Mucosa of descending colon (tissue), 3 donors: ENCODE results near the gene FLACC1. TPM values are rescaled to one million over a fixed set of nuclear protein-coding genes. Genes with fewer than 3 reads are reported as not detected.
A peak's percentile ranks its signal among the peaks of the same experiment; 100 is the strongest.

ENCODE experiments used
- ATAC-seq: fragments of 200-7000 bp; cut with Tn5 transposase; one replicate; pipeline ENCODE4 v1.9.1; 2020; ENCODE audit warnings: mild to moderate bottlenecking, moderate library complexity
- DNase-seq, 3 donors: peaks; one replicate each; pipeline ENCODE4 v3.0.0-alpha.2; 2020
- H3K36me3 ChIP-seq: fragments of 200-600 bp; one replicate; pipeline ENCODE4 v1.8.0; 2021; ENCODE audit warnings: low read depth, mild to moderate bottlenecking
- H3K4me1 ChIP-seq: fragments of 200-600 bp; one replicate; pipeline ENCODE4 v1.8.0; 2021; ENCODE audit warnings: low read depth, mild to moderate bottlenecking
- H3K4me3 ChIP-seq: fragments of 200-600 bp; one replicate; pipeline ENCODE4 v1.8.0; 2021; ENCODE audit warnings: mild to moderate bottlenecking
- H3K9me3 ChIP-seq: fragments of 200-600 bp; one replicate; pipeline ENCODE4 v1.8.0; 2021; ENCODE audit warnings: mild to moderate bottlenecking
- intact Hi-C, 2 donors: fragments of 100-400 bp; cut with DNase I in 1 of 2; cut with micrococcal nuclease in 1 of 2; formaldehyde crosslinking; loops; one replicate each; pipeline versions ENCODE4 v1.11.0 to v1.11.1; 2022; cut with DNase I, micrococcal nuclease
- total RNA-seq, 3 donors: library from RNA; stranded (reverse); fragmentation: NEBNext Ultra II Directional in 2 of 3; extraction: Animal tissue kit (Norgen Biotek cat#: 25700) in 2 of 3; gene quantifications; one replicate each; pipeline versions ENCODE4 v1.2.1 to v1.2.4, GENCODE V29; 2021 to 2023
- TF ChIP-seq, protein P1 (sequence below): fragments of 200-600 bp; IDR thresholded peaks from one replicate; pipeline ENCODE4 v1.8.0; 2022; ENCODE audit warnings: antibody characterized with exemption, mild to moderate bottlenecking
- donor health status: DM: no; HTN: no; CAD: no; lungs with moderate emphysema.
- donor health status: DM: no; HTN: no; CAD: no.
- donor health status: DM: no; HTN: yes; CAD: no.

Gene FLACC1
- total RNA-seq, 3 donors from 2014 or later, result 0.93 to 3.5 (median 2.1) TPM

DNA sequence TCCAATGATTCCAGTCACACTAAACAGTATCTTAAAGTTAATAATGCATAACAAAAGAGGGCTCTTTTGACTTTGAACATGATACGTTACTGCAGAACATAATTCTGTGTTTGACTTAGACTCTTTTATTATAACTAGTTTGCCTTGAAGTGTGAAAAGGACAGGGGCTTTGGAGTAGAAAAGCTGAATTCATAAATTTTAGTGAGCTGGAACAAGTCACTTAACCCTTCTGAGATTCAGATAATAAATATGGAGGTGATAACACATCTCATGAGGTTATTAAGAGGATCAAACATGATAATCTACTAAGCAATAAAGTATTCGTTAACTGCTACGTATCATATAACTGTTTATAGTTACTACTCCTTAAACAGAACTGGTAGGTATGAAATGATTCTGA, 44.7 kb upstream of the FLACC1 start:
- Histone ChIP-seq H3K36me3 (no peaks in the 10 kb centered on the region), H3K4me1 (peaks cover 14% of the 10 kb centered on the region), H3K9me3 (no peaks in the 10 kb centered on the region), H3K4me3 (no peak overlapping the region)
- TF ChIP-seq, protein P1, sequence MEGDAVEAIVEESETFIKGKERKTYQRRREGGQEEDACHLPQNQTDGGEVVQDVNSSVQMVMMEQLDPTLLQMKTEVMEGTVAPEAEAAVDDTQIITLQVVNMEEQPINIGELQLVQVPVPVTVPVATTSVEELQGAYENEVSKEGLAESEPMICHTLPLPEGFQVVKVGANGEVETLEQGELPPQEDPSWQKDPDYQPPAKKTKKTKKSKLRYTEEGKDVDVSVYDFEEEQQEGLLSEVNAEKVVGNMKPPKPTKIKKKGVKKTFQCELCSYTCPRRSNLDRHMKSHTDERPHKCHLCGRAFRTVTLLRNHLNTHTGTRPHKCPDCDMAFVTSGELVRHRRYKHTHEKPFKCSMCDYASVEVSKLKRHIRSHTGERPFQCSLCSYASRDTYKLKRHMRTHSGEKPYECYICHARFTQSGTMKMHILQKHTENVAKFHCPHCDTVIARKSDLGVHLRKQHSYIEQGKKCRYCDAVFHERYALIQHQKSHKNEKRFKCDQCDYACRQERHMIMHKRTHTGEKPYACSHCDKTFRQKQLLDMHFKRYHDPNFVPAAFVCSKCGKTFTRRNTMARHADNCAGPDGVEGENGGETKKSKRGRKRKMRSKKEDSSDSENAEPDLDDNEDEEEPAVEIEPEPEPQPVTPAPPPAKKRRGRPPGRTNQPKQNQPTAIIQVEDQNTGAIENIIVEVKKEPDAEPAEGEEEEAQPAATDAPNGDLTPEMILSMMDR, result no peak
- ATAC-seq (no peak), DNase-seq (no peak)
- intact Hi-C loops, result no loop called here

DNA sequence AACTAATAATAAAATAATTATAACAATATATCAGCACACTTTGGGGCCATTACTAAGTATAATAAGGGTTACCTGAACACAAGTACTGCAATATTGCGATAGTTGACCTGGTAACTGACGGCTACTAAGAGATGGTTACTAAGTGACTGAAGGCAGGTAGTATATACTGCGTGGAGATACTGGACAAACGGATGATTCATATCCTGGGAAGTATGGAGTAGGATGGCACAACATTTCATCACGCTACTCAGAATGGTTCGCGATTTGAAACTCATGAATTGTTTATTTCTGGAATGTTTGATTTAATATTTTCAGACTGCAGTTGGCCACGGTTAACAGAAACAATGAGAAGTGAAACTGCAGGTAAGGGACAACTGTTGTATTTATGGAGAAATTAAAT, 39.5 kb upstream of the FLACC1 start:
- Histone ChIP-seq H3K9me3 (no peaks in the 10 kb centered on the region), H3K4me3 (no peak overlapping the region), H3K36me3 (no peaks in the 10 kb centered on the region), H3K4me1 (no peaks in the 10 kb centered on the region)
- TF ChIP-seq, protein P1, result no peak
- intact Hi-C loops, result no loop called here
- ATAC-seq (no peak), DNase-seq (no peak)

DNA sequence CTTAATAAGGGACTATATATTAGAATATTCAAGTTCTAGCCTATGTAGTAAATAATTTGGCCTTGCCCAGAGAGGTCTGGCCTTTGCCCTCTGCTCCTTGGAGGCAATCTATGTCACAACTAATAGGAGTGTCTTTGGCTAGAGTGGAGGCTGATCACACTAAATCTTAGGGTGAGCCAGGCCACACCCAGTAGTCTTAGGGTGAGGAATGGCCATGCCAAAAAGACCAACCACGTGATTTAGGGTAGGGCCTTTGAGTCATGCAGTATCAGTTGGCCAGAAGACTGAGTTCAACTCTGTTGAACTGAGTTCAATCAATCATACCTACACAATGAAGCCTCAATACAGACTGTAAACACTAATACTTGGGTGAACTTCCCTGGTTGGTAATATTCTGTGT, 26.0 kb upstream of the FLACC1 start:
- DNase-seq (peak in 1 of 3 donors; percentile 13), ATAC-seq (peak; percentile 93)
- Histone ChIP-seq H3K36me3 (peaks cover 3% of the 10 kb centered on the region), H3K4me1 (peaks cover 7% of the 10 kb centered on the region), H3K4me3 (no peak overlapping the region), H3K9me3 (no peaks in the 10 kb centered on the region)
- TF ChIP-seq, protein P1, result no peak
- intact Hi-C loops, result no loop called here

DNA sequence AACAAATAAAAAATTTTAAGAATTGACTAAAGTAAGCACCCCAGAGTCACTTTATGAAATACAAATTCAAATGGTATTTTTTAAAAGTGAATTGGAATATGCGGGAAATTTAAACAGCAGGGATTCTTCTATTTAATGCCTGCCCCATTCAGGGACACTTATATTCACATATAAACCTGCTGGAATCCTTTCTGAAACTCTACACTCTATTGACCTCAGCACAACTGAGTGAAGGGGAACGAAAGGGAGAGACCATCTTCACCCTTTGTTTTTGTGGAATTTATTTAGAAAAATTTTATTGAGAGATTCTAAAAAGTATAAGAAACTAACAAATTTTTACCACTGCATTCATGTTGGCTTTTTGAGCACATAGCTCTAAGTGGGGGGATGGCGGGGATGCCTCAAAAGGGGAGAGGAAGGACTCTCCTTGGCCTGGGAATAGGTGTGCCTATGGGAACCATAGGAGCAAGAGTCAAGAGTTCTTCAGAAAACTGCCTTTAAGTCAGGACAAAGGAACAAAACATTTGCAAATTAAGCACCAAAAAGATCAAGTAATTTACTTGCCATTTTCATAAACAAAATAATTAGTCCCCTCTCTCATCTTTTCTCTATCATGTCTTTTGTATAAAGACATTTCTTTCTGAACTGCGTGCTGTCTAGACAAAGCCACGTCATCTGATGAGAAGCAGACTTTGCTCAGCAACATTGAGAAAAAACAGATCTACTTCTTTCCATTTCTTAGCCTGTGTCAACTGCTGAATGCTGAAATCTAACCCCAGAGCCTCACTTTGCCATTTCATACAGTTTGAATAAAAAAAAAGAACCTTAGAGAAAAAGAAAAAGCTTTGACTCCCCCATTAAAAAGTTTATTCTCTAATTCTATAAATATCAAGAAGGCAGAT, 21.6 kb upstream of the FLACC1 start:
- Histone ChIP-seq H3K4me1 (peaks cover 5% of the 10 kb centered on the region), H3K4me3 (no peak overlapping the region), H3K36me3 (no peaks in the 10 kb centered on the region), H3K9me3 (no peaks in the 10 kb centered on the region)
- TF ChIP-seq, protein P1, result no peak
- intact Hi-C loops, result no loop called here
- DNase-seq (no peak), ATAC-seq (no peak)

DNA sequence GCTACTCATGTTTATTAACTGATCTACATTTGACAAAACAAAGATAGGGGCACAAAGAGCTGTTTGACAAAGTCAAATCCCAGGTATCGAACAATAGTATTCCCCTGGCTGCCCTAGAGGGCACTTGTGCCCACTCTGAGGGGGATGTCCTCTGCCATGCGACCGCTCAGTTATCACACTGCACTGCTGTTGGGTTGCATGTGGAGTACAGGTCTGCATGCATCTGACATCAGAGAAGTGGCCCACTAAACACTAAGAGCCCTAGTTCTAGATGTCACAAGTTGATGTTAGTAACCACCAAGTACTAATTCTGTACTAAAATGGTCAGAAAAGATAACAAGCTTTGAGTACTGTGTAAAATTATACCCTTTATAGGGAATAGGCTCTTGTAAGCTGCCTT, 20.1 kb upstream of the FLACC1 start:
- no peaks in the 10 kb centered on the region for H3K9me3 ChIP-seq
- TF ChIP-seq, protein P1, result no peak
- no peaks in the 10 kb centered on the region for H3K36me3 ChIP-seq
- no peaks in the 10 kb centered on the region for H3K4me1 ChIP-seq
- intact Hi-C loops, result no loop called here
- ATAC-seq, result no peak
- no peak for DNase-seq
- H3K4me3 ChIP-seq, result no peak overlapping the region
